K562 (cell line): Measurements from ENCODE around the gene ENKD1. TPM values are rescaled to one million over a fixed set of nuclear protein-coding genes. Genes with fewer than 3 reads are reported as not detected.

Source experiments
- ATAC-seq: fragments of 200-7000 bp; cut with Tn5 transposase; 3 replicates; pipeline ENCODE4 v1.9.1; 2020; ENCODE audit warnings: moderate library complexity
- Bru-seq: library from RNA; stranded (reverse); fragments of 400-500 nt; gene quantifications from one replicate; lab custom pipeline; 2021; lab: Mats Ljungman, UMichigan
- BruChase-seq, 2 experiments: library from RNA; stranded (reverse); fragments of 400-500 nt; gene quantifications; one replicate each; lab custom pipeline; 2021; lab: Mats Ljungman, UMichigan
- BruUV-seq: library from RNA; stranded (reverse); fragments of 400-500 nt; replicated peaks from 2 replicates; lab custom pipeline; 2021; lab: Mats Ljungman, UMichigan
- CTCF ChIA-PET: fragments of 300-600 bp; formaldehyde crosslinking; extraction: SDS; loops from one replicate; lab custom pipeline; 2021; ENCODE audit warnings: low intra/inter-chr PET ratio; lab: Yijun Ruan, JAX
- POLR2A ChIA-PET: fragments of 300-600, 350-650 bp; sonication (Branson Sonifier 250); formaldehyde crosslinking; extraction: SDS; loops from one replicate; lab custom pipeline; 2021; ENCODE audit warnings: antibody characterized with exemption, inconsistent platforms; lab: Yijun Ruan, JAX
- DNase-seq, 4 experiments: peaks; one replicate each; pipeline versions ENCODE4 v3.0.0 to v3.0.0-alpha.2; 2011 to 2018; ENCODE audit warnings: low spot score in 3 of 4, mixed read lengths in 3 of 4; ENCODE audit errors: extremely low read depth in 1 of 4
- FAIRE-seq: peaks from 2 replicates; lab custom pipeline; 2011; peaks lifted over from hg19 to GRCh38; lab: Jason Lieb, UNC
- H2AFZ ChIP-seq: 2 replicates; pipeline ENCODE4 v1.6.0; 2011; ENCODE audit warnings: low read depth, low read length, control low read depth, inconsistent platforms
- H3K27ac ChIP-seq: fragments of 200-600 bp; 3 replicates; pipeline ENCODE4 v1.8.0; 2011; ENCODE audit warnings: low read depth, mild to moderate bottlenecking, control low read depth, inconsistent platforms, low read length, moderate library complexity, mixed read lengths; ENCODE audit errors: extremely low read depth
- H3K27me3 ChIP-seq, 2 experiments: fragments of 300-600 bp in 1 of 2; 2 replicates in 1 of 2; 3 replicates in 1 of 2; pipeline versions ENCODE4 v1.6.0 to v1.8.0; 2011; ENCODE audit warnings: inconsistent platforms in 2 of 2, low read length in 2 of 2, mild to moderate bottlenecking in 1 of 2, mixed read lengths in 1 of 2, moderate library complexity in 1 of 2; ENCODE audit not compliant: control insufficient read depth in 2 of 2, insufficient read depth in 2 of 2
- H3K36me3 ChIP-seq: fragments of 300-600 bp; 3 replicates; pipeline ENCODE4 v1.8.0; 2011; ENCODE audit warnings: mild to moderate bottlenecking, low read length, inconsistent platforms; ENCODE audit not compliant: control insufficient read depth, insufficient read depth
- H3K4me1 ChIP-seq, 2 experiments: fragments of 200-600 bp in 1 of 2; replicated peaks in 1 of 2; 2 replicates in 1 of 2; 3 replicates in 1 of 2; pipeline versions ENCODE4 v1.5.1 to v1.8.0; 2011; ENCODE audit warnings: inconsistent platforms in 2 of 2, low read length in 2 of 2, mild to moderate bottlenecking in 1 of 2, mixed read lengths in 1 of 2, moderate library complexity in 1 of 2; ENCODE audit not compliant: control insufficient read depth in 2 of 2, insufficient read depth in 2 of 2
- H3K4me2 ChIP-seq: 2 replicates; pipeline ENCODE4 v1.6.1; 2011; ENCODE audit warnings: low read length, control low read depth, inconsistent platforms, mixed read lengths; ENCODE audit not compliant: insufficient read depth
- H3K4me3 ChIP-seq: fragments of 200-600 bp; sonication (generic), shearing (Covaris generic); 2 replicates; pipeline ENCODE4 v1.5.1; 2016; ENCODE audit warnings: control low read depth, inconsistent platforms
- H3K79me2 ChIP-seq: fragments of 200-600 bp; 3 replicates; pipeline ENCODE4 v1.8.0; 2011; ENCODE audit warnings: low read length, inconsistent platforms; ENCODE audit not compliant: control insufficient read depth, insufficient read depth
- H3K9ac ChIP-seq, 2 experiments: 2 replicates each; pipeline versions ENCODE4 v1.6.0 to v1.6.1; 2011; ENCODE audit warnings: low read depth in 2 of 2, low read length in 2 of 2, control low read depth in 1 of 2, inconsistent platforms in 1 of 2, mild to moderate bottlenecking in 1 of 2, mixed read lengths in 1 of 2; ENCODE audit not compliant: insufficient read depth in 1 of 2
- H3K9me1 ChIP-seq: one replicate; pipeline ENCODE4 v1.6.0; 2011; ENCODE audit warnings: inconsistent platforms, mild to moderate bottlenecking, low read length, moderate library complexity; ENCODE audit not compliant: control insufficient read depth, insufficient read depth
- H3K9me3 ChIP-seq: replicated peaks from 2 replicates; pipeline ENCODE4 v1.5.1; 2011; ENCODE audit warnings: low read depth, low read length, inconsistent platforms; ENCODE audit not compliant: control insufficient read depth, insufficient read depth
- H4K20me1 ChIP-seq: replicated peaks from 2 replicates; pipeline ENCODE4 v1.6.1; 2011; ENCODE audit warnings: low read length, inconsistent platforms, mixed read lengths; ENCODE audit not compliant: control insufficient read depth, insufficient read depth
- ATF1 ChIP-seq, 2 experiments: fragments of 450-650 bp in 1 of 2; IDR thresholded peaks; 2 replicates each; pipeline ENCODE4 v1.6.1; 2016; ENCODE audit warnings: missing compliant biosample characterization in 1 of 2, missing genetic modification characterization in 1 of 2
- ETS1 ChIP-seq: conservative IDR thresholded peaks from 2 replicates; pipeline ENCODE4 v1.6.1; 2011; ENCODE audit warnings: low read depth, mild to moderate bottlenecking, low read length; ENCODE audit not compliant: control insufficient read depth
- MED1 ChIP-seq: sonication (generic); formaldehyde crosslinking; IDR thresholded peaks from 2 replicates; pipeline ENCODE4 v1.8.1; 2023; ENCODE audit warnings: missing genetic modification reagents, borderline replicate concordance
- MYBL2 ChIP-seq, 2 experiments: fragments of 450-650 bp in 1 of 2; sonication (generic) in 1 of 2; formaldehyde crosslinking in 1 of 2; IDR thresholded peaks; 2 replicates each; pipeline versions ENCODE4 v1.6.1 to v1.8.1; 2017 to 2022; ENCODE audit warnings: borderline replicate concordance in 1 of 2, inconsistent platforms in 1 of 2, low read depth in 1 of 2, mild to moderate bottlenecking in 1 of 2, missing genetic modification reagents in 1 of 2, moderate library complexity in 1 of 2
- NR2C1 ChIP-seq, 2 experiments: fragments of 450-650 bp; IDR thresholded peaks; 2 replicates each; pipeline ENCODE4 v1.6.1; 2017; ENCODE audit warnings: mild to moderate bottlenecking in 2 of 2, antibody characterized with exemption in 1 of 2, inconsistent platforms in 1 of 2, missing compliant biosample characterization in 1 of 2, missing genetic modification characterization in 1 of 2
- SIN3A ChIP-seq, 2 experiments: fragments of 150-350 bp in 1 of 2; IDR thresholded peaks; 2 replicates each; pipeline ENCODE4 v1.6.1; 2011 to 2016; ENCODE audit warnings: borderline replicate concordance in 2 of 2, low read depth in 2 of 2, low read length in 2 of 2, mild to moderate bottlenecking in 2 of 2, moderate library complexity in 2 of 2; ENCODE audit not compliant: control insufficient read depth in 1 of 2
- ZNF24 ChIP-seq: fragments of 450-650 bp; IDR thresholded peaks from 2 replicates; pipeline ENCODE4 v1.6.1; 2016
- WGBS: fragments of 100-300 bp; shearing (Covaris generic); methylation state at CpG from one replicate; pipeline ENCODE4 v1.1.6; 2016; ENCODE audit warnings: low coverage, mixed read lengths; ENCODE audit not compliant: insufficient coverage; ENCODE audit errors: missing lambda C conversion rate; 5-methylcytosine and 5-hydroxymethylcytosine counted together
- in situ Hi-C: fragments of 300-500 bp; cut with MboI; formaldehyde crosslinking; loops from 4 replicates; pipeline ENCODE4 v1.15.0; 2018; ENCODE audit warnings: inconsistent platforms, mixed read lengths
- intact Hi-C: fragments of 100-400 bp; cut with micrococcal nuclease; formaldehyde crosslinking; loops from 2 replicates; pipeline ENCODE4 v1.14.2; 2022
- long read RNA-seq, 3 experiments: library from polyadenylated mRNA in 2 of 3; library from RNA in 1 of 3; unstranded in 2 of 3; stranded (forward) in 1 of 3; transcript quantifications; one replicate each; pipeline ENCODE4 v2.0.0, GENCODE V29; 2019 to 2022
- polyA minus RNA-seq, 3 experiments: library from RNA; depleted of rRNA, polyadenylated mRNA; stranded (reverse); fragments of >200 nt; gene quantifications; 2 replicates each; pipeline ENCODE4 v1.2.3, GENCODE V29; 2011
- polyA plus RNA-seq, 8 experiments: library from polyadenylated mRNA; depleted of rRNA in 4 of 8; stranded (reverse) in 5 of 8; unstranded in 3 of 8; fragments of >200 nt; fragmentation: Nextera tagmentation in 2 of 8; fragmentation: Illumina TruSeq in 1 of 8; extraction: Ambion mirVana in 2 of 8; extraction: Trizol in 1 of 8; gene quantifications; 2 replicates each; pipeline versions ENCODE4 v1.2.1 to v1.2.3, GENCODE V29; 2011 to 2014; ENCODE audit warnings: inconsistent platforms in 1 of 8, missing spikeins in 1 of 8
- total RNA-seq, 7 experiments: library from RNA; depleted of rRNA in 6 of 7; stranded (reverse); fragments of >200 nt in 6 of 7; fragmentation: Illumina TruSeq in 2 of 7; extraction: Trizol in 2 of 7; gene quantifications; 2 replicates each; pipeline versions ENCODE4 v1.2.1 to v1.2.3, GENCODE V29; 2011 to 2021; ENCODE audit warnings: low replicate concordance in 1 of 7
- TF ChIP-seq, protein P1 (sequence below): fragments of 450-650 bp; formaldehyde crosslinking; IDR thresholded peaks from 2 replicates; pipeline ENCODE4 v1.4.0; 2022; ENCODE audit warnings: missing genetic modification characterization

ENKD1 gene, protein sequence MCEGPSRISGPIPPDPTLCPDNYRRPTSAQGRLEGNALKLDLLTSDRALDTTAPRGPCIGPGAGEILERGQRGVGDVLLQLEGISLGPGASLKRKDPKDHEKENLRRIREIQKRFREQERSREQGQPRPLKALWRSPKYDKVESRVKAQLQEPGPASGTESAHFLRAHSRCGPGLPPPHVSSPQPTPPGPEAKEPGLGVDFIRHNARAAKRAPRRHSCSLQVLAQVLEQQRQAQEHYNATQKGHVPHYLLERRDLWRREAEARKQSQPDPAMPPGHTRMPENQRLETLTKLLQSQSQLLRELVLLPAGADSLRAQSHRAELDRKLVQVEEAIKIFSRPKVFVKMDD
- total RNA-seq (2011; cell fraction: chromatin; rRNA removed; ENCODE audit: low replicate concordance) = 9.2 and 22.5 TPM in 2 replicates
- total RNA-seq (2011; cell fraction: nucleolus; rRNA removed) = 20.0 and 29.5 TPM in 2 replicates
- 11.5 and 14.6 TPM in 2 replicates for total RNA-seq (2011; cell fraction: nucleoplasm; rRNA removed)
- total RNA-seq (2014; rRNA removed) (26.4 and 26.9 TPM in 2 replicates), total RNA-seq (2014; rRNA removed; fragmentation: Illumina TruSeq; extraction: Trizol) (5.2 and 6.9 TPM in 2 replicates), total RNA-seq (2015; rRNA removed; fragmentation: Illumina TruSeq; extraction: Trizol) (10.0 and 10.4 TPM in 2 replicates), total RNA-seq (2021) (21.2 and 21.4 TPM in 2 replicates), polyA plus RNA-seq (2011; rRNA removed) (8.3 and 10.0 TPM in 2 replicates), polyA plus RNA-seq (2014; fragmentation: Illumina TruSeq; extraction: Trizol) (4.4 and 11.6 TPM in 2 replicates), polyA plus RNA-seq (2014; fragmentation: Nextera tagmentation; extraction: Ambion mirVana) (1 to 10 TPM; 1.1 to 1.6 TPM), polyA plus RNA-seq (2014; rRNA removed) (25.2 and 27.2 TPM in 2 replicates), polyA minus RNA-seq (2011; rRNA and poly(A)+ RNA removed) (2.5 and 3.0 TPM in 2 replicates), Bru-seq, nascent RNA (percentile 59 among the genes with signal in this experiment), BruChase-seq, experiment 1, labeled RNA remaining after a 2-hour chase (percentile 61 among the genes with signal in this experiment), BruChase-seq, experiment 2, labeled RNA remaining after a 6-hour chase (percentile 61 among the genes with signal in this experiment)
- polyA plus RNA-seq (2011; cell fraction: cytosol; rRNA removed) = 10.7 and 27.8 TPM in 2 replicates
- 31.0 and 66.3 TPM in 2 replicates for polyA plus RNA-seq (2011; cell fraction: nucleus; rRNA removed)
- polyA plus RNA-seq (2012) = 15.3 and 19.8 TPM in 2 replicates
- 5.2 and 8.1 TPM in 2 replicates for polyA minus RNA-seq (2011; cell fraction: cytosol; rRNA and poly(A)+ RNA removed)
- 6.9 and 8.1 TPM in 2 replicates for polyA minus RNA-seq (2011; cell fraction: nucleus; rRNA and poly(A)+ RNA removed)
- long read RNA-seq, experiment 1, transcript ENKD1-201 (7 exons, 1,579 nt) = major isoform, 7 of 33 reads
- long read RNA-seq, experiment 1, partial matches to known transcripts = 2 of 33 reads
- long read RNA-seq, experiment 1, other reads (novel, unspliced or antisense) = 24 of 33 reads
- long read RNA-seq, experiment 2, transcript ENKD1-201 (7 exons, 1,579 nt) = major isoform, 11 of 23 reads
- long read RNA-seq, experiment 2, partial matches to known transcripts = 3 of 23 reads
- long read RNA-seq, experiment 2, other reads (novel, unspliced or antisense) = 5 of 23 reads
- long read RNA-seq, experiment 3, partial matches to known transcripts = 0 of 1 reads
- long read RNA-seq, experiment 3, other reads (novel, unspliced or antisense) = 1 of 1 reads

DNA sequence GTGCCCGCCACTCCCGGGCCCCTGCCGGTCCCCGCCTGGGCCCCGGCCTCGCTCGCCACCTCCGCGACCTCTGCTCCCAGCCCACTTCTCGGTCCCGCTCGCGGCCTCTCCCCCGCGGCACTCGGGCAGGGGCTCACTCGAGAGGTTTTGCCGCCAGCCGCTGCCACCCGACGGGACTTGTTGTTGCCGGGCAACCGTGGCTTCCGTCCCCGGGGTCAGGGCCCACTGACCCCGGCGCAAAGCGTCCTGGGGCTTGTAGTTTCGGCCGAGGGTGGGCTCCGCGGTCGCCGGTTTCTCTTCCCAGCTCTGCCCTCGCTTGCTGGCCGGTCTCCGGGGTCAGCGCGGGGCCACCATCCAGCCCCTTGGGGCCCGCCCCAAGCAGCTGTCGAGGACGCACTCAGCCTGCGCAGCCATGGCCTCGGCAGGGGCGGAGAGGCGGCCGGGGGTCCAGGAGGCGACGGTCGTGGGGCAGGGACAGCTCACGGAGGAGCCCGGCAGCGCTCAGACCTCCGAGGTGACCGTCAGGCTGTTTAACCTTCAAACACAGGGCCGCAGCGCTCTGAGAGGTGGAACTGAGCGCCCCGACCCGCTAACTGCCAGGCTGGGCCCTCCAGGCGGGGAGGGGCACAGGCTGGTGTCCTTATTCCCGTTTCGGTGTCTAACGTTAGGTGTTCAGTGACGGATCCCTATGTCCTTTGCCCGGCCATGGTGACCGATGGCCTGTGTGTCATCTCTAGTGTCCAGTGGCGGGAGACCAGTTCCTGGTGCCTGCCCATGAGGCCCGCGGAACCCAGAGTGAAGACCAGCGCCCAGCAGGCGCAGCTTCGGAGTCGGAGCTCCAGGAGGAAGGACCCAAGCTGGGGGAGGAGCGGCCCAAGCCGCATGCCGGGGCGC is at the start of gene ENKD1, which contains the start of gene C16orf86:
ENKD1 (minus strand) TSS at position 192 of the 894 bp plus-strand sequence. CDS start 308 bp downstream, outside the sequence.
C16orf86 (plus strand) TSS at position 256 of the 894 bp plus-strand sequence; CDS start at position 413, 157 bp downstream.
- Histone ChIP-seq H4K20me1 (peaks cover 2% of the 10 kb centered on the region; the same call in 1 of the 2 replicates), H3K4me3 (peak within 1 kb of the TSS; percentile 78), H2AFZ (peak within 1 kb of the TSS; percentile 99), H3K27me3 (no peaks in the 10 kb centered on the region), H3K36me3 (peaks cover 7% of the 10 kb centered on the region; the same call in 2 of the 3 replicates), H3K9ac (peak within 1 kb of the TSS; percentile 63 to 95), H3K79me2 (peaks cover 3% of the 10 kb centered on the region; the same call in 1 of the 3 replicates), H3K4me2 (peak within 1 kb of the TSS; percentile 74), H3K27ac (peak within 1 kb of the TSS; percentile 59; the same call in 2 of the 3 replicates), H3K9me3 (no peaks in the 10 kb centered on the region), H3K4me1 (peaks cover 14 to 46% of the 10 kb centered on the region in 2 experiments), H3K9me1 (no peaks in the 10 kb centered on the region)
- peak; percentile 90 to 94 (median 92) for DNase-seq
- POLR2A ChIA-PET = interaction anchor here (0.5 to 1.1 kb wide), 6 partner anchors 10 to 525 kb away, joined by 3 to 4 read pairs (median 3); no protein-coding TSS in a partner anchor
- peak; percentile 87 for ATAC-seq
- peak; percentile 78 for FAIRE-seq
- CTCF ChIA-PET = interaction anchor here (0.6 to 3.0 kb wide), 4 partner anchors 104 to 183 kb away, joined by 6 to 25 read pairs (median 9); partner anchors contain the start of gene CTCF
- BruUV-seq = no TSS peak
- intact Hi-C loops (loop anchor here (2.0 kb wide), 1 partner anchor 104 kb away; the partner anchor contains the start of gene CTCF), in situ Hi-C loops (loop anchor here (5.0 kb wide), 1 partner anchor 260 kb away; no protein-coding TSS in a partner anchor)
- WGBS = 26% methylated on average over 66 of the region's 78 CpGs
- TF ChIP-seq NR2C1 (IDR thresholded peaks at IDR 0.05) (peak; percentile 98), NR2C1 (tag; IDR thresholded peaks at IDR 0.05) (peak; percentile 99), MYBL2 (IDR thresholded peaks at IDR 0.05; ENCODE audit: low read depth) (no peak), MYBL2 (CRISPR knock-in tag; IDR thresholded peaks at IDR 0.05; ENCODE audit: borderline replicate concordance) (no peak), MED1 (CRISPR knock-in tag) (no peak), ETS1 (peak; percentile 96), ATF1 (CRISPR knock-in tag; IDR thresholded peaks at IDR 0.05) (no peak), ATF1 (tag; IDR thresholded peaks at IDR 0.05) (peak; percentile 47; the same call in 1 of the 2 replicates), SIN3A (IDR thresholded peaks at IDR 0.05; ENCODE audit: borderline replicate concordance in 2 of 2, control insufficient read depth in 1 of 2, low read depth in 2 of 2, low read length in 2 of 2) (peak; percentile 71 to 80; a peak in 3 of 4 replicates), ZNF24 (no peak)
- TF ChIP-seq, protein P1, sequence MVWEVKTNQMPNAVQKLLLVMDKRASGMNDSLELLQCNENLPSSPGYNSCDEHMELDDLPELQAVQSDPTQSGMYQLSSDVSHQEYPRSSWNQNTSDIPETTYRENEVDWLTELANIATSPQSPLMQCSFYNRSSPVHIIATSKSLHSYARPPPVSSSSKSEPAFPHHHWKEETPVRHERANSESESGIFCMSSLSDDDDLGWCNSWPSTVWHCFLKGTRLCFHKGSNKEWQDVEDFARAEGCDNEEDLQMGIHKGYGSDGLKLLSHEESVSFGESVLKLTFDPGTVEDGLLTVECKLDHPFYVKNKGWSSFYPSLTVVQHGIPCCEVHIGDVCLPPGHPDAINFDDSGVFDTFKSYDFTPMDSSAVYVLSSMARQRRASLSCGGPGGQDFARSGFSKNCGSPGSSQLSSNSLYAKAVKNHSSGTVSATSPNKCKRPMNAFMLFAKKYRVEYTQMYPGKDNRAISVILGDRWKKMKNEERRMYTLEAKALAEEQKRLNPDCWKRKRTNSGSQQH (CRISPR knock-in tag) = no peak
